Activated CD4-positive, CD25-positive, alpha-beta regulatory T cell treated with anti-CD3 and anti-CD28 coated beads, Interleukin-2, amount 50 U/mL, for 24 hours (primary cell): ENCODE data around the gene GAS1.

Experiments used
- ATAC-seq, 2 donors: fragments of 150-1000 bp; cut with Tn5 transposase; one replicate each; pipeline ENCODE4 v1.10.0; 2021; ENCODE audit warnings: mild to moderate bottlenecking in 1 of 2, moderate library complexity in 1 of 2

The GAS1 gene

GRCh38 chr9:86921151-86921923 is 26.0 kb downstream of the GAS1 start:
- no peak for ATAC-seq

GRCh38 chr9:86918556-86918955 is 28.8 kb downstream of the GAS1 start:
- ATAC-seq: no peak

GRCh38 chr9:86912210-86912609 is 35.1 kb downstream of the GAS1 start:
- no peak for ATAC-seq

GRCh38 chr9:86909388-86909787 is 37.9 kb downstream of the GAS1 start:
- ATAC-seq: no peak

- no peak for ATAC-seq
Measured at GRCh38 chr9:86908261-86908660, 39.0 kb downstream of the GAS1 start.

- ATAC-seq: no peak
Measured at GRCh38 chr9:86907346-86907745, 40.0 kb downstream of the GAS1 start.

GRCh38 chr9:86903734-86904085 is 43.6 kb downstream of the GAS1 start:
- no peak for ATAC-seq

GRCh38 chr9:86902991-86903733 is 44.1 kb downstream of the GAS1 start:
- ATAC-seq: no peak

GRCh38 chr9:86902586-86902985 is 44.7 kb downstream of the GAS1 start:
- ATAC-seq: no peak

- no peak for ATAC-seq
Measured at GRCh38 chr9:86902176-86902575, 45.1 kb downstream of the GAS1 start.

GRCh38 chr9:86901511-86901910 is 45.8 kb downstream of the GAS1 start:
- no peak for ATAC-seq
